ENCODE measurements around the gene UBLCP1.

UBLCP1 gene

GRCh38 chr5:159303286-159303685 is 40.2 kb downstream of the UBLCP1 start:
- TF ChIP-seq CTCF (IDR thresholded peaks at IDR 0.05; ENCODE audit: low read depth, low read length): no peak
- no peak overlapping the region for H3K4me3 ChIP-seq (ENCODE audit: low read depth, low read length)

- no peak for TF ChIP-seq CTCF (IDR thresholded peaks at IDR 0.05; ENCODE audit: low read depth, low read length)
- H3K4me3 ChIP-seq (ENCODE audit: low read depth, low read length): no peak overlapping the region
These were observed 42.0 kb downstream of the UBLCP1 start for GRCh38 chr5:159304961-159305595.

DNA sequence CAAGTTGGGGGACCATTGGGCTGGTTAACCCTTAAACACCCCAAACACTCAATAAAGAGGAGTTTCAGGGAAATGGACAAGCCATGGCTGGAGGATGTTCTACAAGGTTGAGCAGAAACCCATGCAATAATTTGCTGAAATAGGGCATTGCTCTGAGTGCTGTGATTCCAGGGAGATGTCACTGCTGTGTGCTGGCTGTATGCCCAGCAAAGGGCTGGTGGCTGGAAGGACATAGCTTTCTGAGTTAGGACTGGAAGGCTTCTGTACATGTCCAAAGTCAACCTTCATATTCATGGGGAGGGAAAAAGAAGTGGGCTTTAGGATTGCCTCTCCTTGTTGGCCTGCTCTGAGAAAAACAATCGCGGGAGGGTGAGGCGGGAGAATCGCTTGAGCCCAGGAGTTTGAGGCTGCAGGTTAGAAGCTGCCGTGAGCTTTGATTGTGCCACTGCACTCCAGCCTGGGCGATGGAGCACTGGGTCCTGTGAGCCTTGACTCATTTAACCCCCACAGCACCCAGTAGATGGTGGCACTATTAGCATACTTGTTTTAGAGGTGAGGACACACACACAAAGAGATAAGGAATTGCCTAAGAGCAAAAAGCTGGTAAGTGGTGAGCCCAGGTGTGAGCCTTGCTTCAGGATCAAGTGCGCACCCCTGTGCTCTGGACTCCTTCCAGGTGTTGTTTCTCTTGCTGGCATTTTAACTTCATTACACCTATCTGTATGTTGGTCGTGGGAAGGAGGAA is 46.8 kb downstream of the UBLCP1 start:
- no peak overlapping the region for H3K4me3 ChIP-seq (ENCODE audit: low read depth, low read length)
- TF ChIP-seq CTCF (IDR thresholded peaks at IDR 0.05; ENCODE audit: low read depth, low read length): no peak

DNA sequence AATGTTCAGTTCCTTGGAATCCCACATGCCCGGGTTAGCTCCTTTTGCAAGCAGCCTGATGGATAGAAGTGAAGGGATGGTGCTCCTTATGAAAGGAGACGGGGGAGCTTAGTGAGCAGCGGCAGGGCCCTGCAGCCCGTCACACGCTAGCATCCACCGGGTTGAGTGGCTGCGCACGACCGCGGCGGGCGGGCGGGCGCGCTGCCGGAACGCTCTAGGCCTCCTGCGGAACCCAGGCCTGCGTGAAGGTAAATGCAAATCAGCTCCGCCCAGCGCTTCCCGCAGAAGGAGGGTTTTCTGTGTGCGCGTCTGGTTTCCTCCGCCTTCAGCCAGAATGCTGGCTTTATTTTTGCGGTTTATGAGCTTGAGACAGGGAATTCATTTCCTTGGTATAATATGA is 47.4 kb downstream of the UBLCP1 start:
- no peak overlapping the region for H3K4me3 ChIP-seq (ENCODE audit: low read depth, low read length)
- TF ChIP-seq CTCF (IDR thresholded peaks at IDR 0.05; ENCODE audit: low read depth, low read length): no peak

- H3K4me3 ChIP-seq (ENCODE audit: low read depth, low read length): no peak overlapping the region
These were observed 48.0 kb downstream of the UBLCP1 start for GRCh38 chr5:159311063-159311462.

GRCh38 chr5:159313197-159313596 is 50.1 kb downstream of the UBLCP1 start:
- H3K4me3 ChIP-seq (ENCODE audit: low read depth, low read length): no peak overlapping the region
- no peak for TF ChIP-seq CTCF (IDR thresholded peaks at IDR 0.05; ENCODE audit: low read depth, low read length)

More at GRCh38 chr5:159311063-159311462, 48.0 kb downstream of the UBLCP1 start:
- no peak for TF ChIP-seq CTCF (IDR thresholded peaks at IDR 0.05; ENCODE audit: low read depth, low read length)

Data from WI38 (cell line).